Stimulated activated CD4-positive, alpha-beta T cell treated with anti-CD3 and anti-CD28 coated beads, Interleukin-4, amount 100 ng/mL, for 24 hours (primary cell): ENCODE results near the gene MICALL2.

Experiments
- DNase-seq: peaks from one replicate; pipeline ENCODE4 v3.0.0-alpha.2; 2020

MICALL2 gene

DNA sequence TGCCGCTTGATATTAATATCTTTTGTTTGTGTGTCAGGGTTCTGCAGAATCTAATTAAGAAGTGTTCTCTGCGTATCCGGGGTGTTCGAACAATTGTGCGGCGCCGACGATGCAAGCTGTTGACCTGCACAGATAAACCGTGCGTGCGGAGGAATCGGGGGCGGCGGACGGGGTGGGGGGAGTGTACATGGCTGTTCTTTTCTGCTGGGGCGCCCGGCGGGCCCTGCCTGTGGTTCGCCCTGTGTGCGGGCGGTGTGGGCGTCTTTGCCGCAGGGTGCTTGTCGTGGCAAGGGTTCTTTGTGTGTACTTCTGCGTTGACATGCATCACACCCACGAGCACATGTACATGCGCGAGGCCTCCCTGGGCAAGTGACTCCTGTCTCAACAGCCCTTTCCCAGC is 47.9 kb downstream of the MICALL2 start:
- DNase-seq = no peak

DNA sequence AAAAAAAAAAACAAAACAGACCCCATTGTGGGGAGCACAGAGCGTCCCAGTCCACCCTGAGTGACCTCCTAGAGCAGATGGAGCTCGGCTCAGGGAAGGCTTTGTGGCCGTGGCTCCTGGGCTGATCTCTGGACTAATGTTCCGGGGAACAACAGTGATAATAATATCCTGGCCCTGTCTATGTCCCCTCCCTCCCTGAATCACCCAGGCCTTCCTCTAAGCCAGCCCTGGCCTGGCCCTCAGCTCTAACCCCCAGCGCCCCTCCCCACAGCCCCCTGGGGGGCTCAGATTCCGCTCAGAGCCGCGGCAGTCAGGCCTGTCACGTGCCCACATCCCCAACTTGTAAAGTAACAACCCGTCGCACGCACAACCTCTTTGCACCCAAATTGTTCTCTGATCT is 48.3 kb downstream of the MICALL2 start:
- no peak for DNase-seq

DNA sequence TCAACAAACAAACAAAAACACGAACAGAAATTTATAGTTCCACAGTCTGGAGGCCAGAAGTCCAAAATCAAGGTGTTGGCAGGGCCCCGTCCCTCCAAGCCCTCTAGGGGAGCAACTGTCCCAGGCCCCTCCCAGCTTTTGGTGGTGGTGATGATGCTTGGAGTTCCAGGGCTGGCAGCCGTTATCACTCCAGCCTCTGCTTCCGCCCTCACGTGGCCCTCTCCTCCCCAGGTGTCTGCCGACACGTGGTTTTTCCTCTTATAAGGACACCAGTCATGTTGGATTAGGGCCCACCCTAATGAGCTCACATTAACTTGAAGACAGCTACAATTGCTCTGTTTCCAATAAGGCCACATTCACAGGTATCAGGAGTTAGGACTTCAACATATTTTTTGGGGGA is 49.7 kb downstream of the MICALL2 start:
- no peak for DNase-seq

DNA sequence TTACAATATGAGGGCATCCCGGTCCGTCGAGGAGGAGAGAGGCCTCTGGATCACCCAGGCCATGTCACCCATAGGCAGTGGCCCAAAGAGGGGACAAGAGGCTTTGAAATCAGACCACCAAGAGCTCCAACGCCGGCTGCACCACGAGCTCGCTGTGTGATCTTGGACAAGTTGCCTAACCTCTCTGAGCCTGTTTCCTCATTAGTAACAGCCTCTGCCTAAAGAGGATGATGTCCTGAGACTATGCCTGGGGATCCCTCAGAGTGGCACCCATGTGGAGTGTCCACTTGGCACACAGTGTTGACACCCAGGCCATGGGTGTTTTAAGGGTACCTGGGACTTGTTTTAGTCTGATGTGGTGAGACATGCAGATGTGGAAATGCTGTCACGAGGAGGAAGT is 50.8 kb downstream of the MICALL2 start:
- no peak for DNase-seq

DNA sequence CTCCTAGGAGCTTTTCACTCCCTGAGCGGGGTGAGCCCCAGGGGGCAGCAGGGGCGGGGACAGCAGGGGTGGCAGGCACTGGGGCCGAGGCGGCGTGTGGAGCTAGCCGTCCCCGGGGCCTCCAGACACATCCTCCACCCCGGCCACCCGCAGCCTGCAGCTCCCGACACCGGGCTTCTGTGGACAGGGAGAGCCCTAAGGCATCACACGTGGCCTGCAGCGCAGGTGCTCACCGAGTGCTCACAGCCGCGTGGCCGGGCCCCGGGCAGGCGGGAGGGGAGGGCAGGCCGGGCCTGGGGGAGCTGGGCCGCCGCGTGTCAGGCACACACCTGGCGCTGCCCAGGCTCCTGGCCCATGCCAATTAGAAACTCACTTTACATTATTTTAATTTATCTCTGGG is 51.4 kb downstream of the MICALL2 start:
- DNase-seq = no peak

DNA sequence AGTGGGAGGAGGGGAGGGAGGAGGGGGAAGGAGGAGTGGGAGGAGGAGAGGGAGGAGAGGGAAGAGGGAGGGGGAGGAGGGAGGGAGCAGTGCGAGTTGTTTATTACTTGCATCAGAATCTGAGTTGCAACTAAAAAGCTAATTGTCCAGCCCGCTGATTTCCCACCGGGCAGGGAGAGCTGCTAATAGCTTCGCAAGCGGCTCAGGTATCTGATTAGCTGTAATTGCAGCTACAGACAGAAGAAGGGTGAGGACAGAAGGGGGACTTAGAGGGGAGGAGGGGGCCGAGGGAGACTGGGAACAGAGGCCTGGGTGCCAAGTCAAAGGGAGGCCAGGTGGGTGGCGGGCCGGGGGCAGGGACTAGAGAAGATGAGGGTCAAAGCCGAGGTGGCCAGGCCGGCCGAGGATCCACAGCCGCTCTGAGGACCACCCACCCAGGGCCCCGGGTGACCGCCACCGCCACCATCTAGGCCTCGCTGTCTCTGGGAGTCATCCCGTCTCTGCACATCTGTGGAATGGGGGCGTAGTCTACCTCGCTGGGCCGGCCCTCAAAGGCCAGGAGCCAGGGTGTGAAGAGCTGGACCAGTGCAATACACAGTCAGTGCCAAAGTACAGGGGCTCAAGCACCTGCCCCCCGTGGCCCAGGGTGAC is 54.2 kb downstream of the MICALL2 start:
- DNase-seq = no peak

DNA sequence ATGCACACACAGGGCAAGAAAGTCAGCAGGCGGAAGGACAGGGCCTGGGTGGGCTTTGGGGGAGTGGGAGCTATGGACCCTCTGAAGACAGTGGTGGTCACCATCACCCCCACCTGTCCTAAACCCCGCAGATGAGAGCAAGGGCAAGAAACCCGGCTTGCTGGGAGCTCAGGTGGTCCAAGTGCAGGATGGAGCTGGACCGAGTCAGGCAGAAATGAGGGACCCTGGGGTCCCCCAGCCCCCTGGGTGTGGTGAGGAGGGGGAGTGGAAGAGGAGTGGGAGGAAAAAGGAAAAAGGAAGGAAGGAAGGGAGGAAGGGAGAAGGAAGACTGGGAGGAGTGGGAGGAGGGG is 54.8 kb downstream of the MICALL2 start:
- no peak for DNase-seq

DNA sequence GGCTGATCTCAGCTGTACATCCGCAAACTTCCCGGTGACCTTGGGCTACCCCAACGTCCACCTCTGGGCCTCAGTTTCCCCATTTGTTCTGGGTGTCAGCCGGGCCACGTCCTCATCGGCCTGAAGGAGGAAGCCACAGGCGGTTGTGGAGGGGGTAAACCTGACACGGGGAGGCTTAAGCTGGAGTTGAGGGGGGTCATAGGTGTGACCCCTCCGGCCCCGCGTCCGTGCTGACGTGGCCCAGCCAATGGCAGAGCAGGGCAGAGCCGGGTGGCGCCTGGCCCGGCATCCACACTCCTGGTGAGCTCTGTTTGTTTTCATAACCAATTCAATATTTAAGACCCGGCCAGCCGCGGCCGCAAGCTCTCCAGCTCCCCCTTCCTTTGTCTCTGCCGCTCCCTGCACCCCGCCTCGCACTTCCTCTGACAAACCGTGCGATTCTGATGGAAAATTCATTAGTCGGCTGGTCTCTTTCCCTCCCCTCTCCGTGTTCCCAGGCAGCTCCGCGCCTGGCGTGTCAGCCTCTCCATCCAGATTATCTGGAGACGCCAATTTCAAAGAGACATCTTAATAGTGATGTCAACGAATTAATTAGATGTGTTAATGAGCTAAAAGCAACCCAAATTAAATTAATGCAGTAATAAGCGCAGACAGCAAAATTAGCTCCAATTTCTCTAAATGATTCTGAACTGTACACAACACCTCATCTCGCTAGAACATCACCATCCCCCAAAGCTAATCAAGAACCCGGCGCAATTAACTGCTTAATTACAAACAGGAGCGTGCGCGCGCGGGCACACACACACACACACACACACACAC is 55.4 kb downstream of the MICALL2 start:
- DNase-seq = no peak

DNA sequence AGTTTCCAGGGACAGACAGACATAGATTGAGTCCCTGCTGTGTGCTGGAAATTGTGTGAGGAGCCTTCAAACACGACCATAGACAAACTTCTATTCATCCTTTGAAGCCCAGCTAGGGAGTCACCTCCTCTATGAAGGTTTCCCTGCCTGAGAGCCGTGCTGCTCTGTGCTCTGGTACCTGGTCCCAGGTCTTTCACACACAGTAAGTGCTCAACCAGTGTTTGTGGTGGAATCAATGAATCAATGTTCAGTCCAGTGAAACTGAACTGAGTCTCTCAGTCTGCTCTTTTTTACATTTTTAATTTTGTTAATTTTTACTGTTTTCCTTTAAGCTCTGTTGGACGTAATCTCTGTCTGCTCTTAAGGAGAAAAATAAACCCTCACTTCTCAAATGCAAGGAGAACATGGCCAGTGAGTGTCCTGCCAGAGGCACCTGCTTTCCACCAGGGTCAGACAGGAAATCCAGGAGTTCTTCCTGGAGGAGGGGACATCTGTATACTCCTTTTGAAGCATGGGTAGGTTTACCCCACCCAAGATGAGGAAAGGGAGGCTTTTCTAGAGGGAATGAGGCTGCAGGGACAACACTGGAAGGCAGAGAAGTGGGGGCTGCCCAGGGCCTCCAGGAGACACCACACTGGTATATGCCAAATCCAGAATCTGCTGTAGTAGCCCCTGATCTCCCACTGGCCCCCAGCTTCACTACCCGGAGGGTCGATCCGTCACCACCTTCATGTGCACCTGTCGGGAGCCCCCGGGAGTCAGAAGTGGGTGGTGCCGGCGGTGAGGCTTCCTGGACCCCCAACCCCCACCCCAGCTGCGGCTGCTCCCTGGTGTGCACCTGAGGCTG is 56.3 kb downstream of the MICALL2 start:
- DNase-seq = no peak

DNA sequence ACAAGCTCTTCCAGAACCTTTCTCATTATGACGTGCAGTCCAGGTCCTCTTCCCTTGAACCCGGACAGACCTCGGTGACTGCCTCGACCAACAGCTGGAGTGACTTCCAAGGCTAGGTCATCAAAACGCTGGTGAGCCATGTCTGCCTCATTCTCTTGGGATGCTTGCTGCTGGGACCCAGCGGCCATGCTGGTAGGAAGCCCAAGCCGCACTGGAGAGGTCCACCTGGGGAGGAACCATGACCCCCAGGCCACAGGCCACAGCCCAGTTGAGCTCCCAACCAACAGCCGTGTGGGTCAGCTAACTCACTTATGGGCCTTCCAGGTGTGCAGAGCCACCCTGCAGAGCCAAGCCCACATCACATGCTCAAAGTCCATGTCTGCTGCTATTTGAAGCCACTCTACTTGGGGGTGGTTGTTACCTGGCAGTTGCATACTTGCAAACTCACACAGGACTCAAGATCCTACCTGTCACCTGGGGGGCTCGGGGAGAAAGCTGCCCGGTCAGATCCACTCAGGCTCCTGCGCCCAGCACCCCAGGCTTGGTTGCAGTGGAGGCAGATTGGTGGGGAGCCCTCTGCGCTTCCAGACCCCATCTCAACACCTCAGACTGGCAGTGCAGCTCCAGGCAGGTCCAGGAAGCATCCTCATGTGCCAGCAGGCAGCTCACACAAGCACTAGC is 57.0 kb downstream of the MICALL2 start:
- no peak for DNase-seq

DNA sequence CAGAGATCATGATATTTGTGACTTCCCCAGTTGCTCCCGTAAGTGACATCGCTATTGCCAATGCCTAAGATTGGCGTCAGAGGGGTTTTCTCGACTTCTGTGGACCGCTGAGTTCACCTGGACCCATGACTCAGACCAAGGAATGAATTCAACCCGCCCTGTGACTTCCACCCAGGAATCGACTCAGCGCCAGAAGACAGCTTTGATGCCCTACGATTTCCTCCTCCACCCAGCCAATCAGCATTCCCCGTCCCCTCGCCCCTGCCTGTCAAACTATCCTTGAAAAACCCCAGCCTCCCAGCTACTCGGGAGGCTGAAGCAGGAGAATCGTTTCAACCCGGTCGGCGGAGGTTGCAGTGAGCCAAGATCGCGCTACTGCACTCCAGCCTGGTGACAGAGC is 58.3 kb downstream of the MICALL2 start:
- no peak for DNase-seq

DNA sequence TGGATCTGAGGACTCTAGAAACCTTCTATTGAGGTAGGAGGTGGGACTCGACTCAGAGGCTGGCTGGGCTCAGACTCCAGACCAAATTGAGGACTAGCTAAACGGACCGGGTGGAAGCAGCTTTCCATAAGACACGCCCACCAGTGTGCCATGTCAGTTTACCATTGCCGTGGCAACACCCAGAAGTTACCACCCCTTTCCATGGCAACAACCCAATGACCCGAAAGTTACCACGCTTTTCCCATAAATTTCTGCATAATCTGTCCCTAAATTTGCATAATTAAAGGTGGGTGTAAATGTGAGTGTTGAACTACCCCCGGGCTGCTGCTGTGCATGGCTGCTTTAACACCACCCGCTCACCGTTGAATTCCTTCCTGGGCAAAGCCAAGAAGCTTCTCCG is 58.9 kb downstream of the MICALL2 start:
- DNase-seq = no peak

DNA sequence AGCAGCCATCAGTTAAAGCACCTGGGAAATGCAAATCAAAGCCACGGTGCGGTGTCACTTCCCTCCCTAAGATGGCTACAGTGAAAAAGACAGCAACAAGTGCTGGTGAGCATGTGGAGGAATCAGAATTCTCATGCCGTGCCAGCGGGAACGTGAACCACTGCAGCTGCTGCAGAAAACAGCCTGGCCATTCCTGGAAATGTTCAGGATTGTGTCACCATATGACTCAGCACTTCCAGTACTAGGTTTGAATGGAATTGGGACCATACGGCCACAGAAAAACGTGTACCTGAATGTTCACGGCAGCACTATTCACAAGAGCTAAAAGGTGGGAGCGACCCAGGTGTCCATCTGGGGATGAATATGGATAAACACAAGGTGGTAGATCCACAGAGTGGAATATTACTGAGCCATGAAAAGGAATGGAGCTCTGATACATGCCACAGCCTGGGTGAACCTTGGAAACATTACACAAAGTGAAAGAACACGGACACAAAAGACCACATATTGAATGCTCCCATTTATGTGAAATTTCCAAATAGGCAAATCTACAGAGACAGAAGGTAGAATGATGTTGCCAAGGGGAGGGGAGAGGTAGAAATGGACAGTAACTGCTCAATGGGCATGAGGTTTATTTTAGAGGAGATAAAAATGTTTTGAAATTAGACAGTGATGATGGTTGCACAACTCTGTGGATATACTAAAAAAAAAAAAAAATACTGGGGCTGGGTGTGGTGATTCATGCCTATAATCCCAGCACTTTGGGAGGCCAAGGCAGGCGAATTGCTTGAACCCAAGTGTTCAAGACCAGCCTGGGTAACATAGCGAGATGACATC is 61.6 kb downstream of the MICALL2 start:
- no peak for DNase-seq

DNA sequence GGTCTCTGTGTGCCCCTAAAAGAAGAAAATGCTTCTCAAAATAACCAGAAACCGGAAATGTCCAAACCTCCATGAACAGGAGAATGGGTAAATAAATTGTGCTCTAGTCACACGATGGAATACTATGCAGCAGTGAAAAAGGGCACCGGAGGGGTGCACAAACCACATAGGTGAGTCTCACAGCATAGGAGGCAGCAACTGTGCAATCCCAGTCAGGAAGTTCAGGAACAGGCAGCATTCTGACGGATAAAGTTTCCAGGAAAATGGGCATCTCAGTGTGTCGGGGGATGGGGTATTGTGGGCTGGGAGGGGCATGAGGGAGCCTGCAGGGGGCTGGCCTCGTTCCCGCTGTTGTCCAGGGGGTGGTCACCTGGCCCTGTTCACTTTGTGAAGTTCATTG is 63.1 kb downstream of the MICALL2 start:
- no peak for DNase-seq

DNA sequence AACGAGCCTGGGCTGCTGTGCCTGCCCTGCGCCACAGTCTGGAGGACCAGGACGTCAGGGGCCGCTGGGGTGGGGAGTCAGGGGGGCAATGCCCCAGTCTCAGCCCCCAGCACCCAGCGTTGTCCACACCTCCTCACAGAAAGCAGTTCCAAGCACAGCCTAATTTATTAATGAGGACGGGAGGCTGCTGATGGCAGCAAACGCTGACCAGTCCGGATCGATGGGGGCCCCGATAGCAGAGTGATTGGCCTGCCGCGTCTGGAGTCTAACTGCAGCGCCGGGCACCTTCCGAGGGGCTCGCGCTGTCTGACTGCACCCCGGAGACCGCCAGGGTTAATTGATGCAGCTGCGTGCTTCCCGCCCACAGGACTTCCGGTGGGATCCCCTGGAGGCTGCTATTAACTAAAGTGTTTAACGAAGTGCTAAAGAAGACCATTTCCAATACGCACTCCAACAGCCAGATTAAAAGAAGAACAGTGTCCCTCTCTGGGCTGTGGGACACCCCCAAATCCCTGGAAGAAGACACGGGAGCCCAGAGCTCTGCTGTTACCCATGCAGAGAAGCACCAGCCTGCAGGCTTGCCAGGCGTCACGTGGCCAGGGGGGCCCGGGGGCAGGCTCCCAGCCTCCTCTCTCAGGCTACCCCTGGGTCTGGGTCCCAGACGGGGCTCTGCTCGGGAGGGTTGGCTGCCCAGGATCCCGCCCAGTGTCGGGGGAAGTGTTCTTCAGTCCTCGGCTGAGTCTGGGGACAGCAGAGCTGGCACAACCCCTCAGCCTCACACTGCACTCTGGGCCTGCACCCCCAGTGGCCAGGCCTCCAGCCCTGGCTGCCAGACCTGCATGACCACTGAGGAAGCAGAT is 63.8 kb downstream of the MICALL2 start:
- no peak for DNase-seq

DNA sequence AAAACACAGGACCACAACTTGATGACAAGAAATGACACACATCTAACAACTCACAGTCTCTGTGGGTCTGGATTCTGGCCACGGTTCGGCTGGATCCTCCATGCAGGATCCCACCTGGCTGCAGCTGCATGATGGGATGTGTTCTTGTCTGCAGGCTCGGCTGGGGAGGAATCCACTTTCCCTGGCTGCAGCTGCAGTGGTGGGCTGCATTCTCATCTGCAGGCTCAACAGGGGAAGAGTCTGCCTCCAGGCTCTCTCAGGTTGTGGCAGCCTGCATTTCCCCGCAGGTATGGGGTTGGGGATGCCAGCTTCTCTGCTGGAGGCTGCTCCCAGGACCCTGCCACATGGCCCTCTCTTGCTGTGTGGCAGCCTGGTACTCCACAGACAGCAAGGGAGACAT is 64.9 kb downstream of the MICALL2 start:
- no peak for DNase-seq

DNA sequence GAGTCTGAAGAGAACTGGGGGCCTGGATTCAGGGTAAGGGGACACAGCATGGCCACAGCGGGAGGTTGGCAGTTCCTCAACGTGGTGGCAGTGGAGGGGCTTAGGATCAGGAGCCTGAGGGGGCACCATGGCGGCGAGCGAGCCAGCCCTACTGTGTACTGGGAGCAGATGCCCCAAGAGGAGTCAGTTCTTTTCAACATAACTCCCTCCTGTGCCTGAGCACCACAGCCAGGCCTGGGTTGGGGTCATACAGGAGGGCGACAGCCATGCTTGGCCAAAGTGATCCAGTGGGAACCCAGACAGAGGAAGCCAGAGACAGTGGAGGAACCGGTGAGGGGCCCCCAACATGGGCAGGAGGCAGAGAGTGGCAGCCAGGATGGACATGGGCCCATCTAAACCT is 65.8 kb downstream of the MICALL2 start:
- DNase-seq = no peak

DNA sequence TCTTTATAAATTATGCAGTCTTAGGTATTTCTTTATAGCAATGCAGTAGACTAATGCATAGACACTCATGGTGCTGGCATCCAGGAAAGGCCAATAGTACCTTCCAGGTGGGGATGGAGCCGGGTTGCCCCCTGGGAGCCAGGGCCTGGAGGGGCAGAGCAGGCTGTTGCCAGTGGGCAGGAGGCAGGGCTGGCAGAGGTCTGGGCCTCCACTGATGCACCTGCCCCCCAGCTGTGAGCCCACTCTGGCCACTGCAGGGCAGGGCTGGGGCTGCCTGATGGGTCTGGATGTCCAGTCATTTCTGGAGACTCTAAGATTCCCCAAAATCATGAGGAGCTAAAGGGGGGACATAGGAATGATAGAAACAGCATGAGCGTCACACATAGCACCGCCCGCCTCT is 66.7 kb downstream of the MICALL2 start:
- no peak for DNase-seq

DNA sequence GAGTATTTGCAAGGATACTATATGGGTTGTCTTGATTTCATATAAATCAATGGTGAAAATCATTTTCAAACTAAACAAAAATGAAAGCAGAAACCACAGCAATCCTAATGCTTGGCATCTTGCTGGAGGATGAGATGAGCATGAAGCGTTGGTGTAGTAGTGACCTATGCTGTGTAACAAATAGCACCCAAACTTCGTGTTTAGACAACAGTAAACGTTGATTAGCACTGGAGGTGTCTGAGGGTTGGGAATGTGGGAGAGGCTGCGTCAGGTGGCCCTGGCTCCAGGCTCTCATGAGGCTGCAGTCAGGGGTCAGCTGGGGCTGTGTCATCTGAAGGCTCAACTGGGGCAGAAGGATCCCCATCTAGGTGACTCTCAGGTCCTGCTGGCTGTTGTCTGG is 67.8 kb downstream of the MICALL2 start:
- DNase-seq = no peak

DNA sequence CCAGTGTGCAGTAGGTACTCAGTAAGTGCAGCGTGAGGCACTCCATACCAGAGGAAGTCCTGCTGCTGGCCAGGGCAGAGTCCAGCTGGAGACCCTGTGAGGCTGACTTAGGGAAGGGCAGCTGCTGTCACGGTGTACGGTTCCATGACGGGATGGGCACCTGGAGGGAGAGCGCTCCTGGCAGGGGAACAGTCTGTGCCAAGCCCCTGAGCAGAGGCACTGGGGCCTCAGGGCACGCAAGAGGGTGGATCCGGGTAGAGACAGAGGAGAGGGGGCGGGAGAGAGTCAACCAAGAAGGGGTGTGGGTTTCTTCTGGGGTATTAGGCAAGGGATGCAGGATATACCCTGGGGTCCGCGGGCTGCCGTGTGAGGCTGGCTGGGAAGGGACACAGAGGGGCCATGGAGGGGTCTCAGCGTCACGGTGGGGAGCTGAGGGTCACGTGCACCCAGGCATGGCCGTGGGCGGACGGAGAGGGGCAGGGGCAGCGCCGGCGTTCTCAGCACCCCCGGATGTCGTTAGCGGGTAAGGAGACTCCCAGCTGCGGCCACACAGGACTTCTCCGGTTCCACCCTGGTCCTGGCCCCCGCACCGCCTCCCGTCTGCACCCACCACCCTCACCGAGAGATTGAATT is 70.5 kb downstream of the MICALL2 start:
- DNase-seq = no peak
